GM12872 (cell line): ENCODE measurements around the gene CD82.

ENCODE experiments used
- CTCF ChIP-seq: IDR thresholded peaks from 3 replicates; pipeline ENCODE4 v1.5.1; 2011; ENCODE audit warnings: low read depth, mild to moderate bottlenecking, low read length, moderate library complexity; ENCODE audit not compliant: insufficient read depth

Gene CD82

GRCh38 chr11:44601471-44602370 lies 36.3 kb downstream of the CD82 start:
- no peak for TF ChIP-seq CTCF

DNA sequence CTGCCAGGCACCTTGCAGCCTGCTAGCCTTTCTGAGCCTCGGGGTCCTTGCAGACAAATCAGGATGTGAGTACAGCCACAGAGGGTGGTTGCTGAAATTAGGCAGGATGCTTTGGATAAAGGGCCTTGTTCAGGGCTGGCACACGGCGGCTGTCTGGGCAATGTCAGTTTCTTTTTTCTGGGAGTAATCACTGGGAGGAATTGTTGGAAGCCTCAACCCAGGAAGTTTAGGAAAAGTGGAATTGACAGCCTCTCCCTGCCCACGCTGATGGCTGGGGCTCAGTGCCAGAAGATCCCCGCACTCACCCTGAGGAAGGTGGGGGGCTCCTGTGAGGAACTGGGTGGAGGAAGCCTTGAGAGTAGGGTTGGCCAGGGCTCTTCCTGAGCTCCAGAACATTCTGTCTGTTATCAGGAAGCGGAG lies 37.4 kb downstream of the CD82 start:
- TF ChIP-seq CTCF: no peak

GRCh38 chr11:44604171-44604581 lies 38.7 kb downstream of the CD82 start:
- TF ChIP-seq CTCF: no peak

DNA sequence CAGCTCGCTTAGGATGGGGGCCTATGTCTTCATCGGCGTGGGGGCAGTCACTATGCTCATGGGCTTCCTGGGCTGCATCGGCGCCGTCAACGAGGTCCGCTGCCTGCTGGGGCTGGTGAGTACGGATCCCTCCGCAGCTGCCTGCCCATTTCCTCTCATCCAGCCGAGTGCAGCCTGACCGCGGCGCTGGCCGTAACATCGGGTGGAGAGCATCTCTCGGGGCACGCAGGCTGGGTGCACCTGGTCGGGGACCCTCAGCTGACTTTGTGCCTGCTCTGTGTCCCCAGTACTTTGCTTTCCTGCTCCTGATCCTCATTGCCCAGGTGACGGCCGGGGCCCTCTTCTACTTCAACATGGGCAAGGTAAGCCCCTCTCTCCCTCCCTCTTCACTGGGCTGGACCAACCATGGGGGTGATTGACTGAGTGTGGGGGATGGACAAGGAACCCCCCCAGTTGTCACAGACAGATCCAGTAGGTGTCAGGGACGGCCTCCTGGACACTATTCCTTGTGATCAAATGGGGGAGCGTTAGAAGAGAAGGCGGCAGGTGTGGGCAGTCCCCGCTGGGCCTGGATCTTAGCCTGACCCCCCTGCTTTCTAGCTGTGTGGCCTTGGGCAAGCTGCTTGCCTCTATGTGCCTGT lies 39.7 kb downstream of the CD82 start:
- TF ChIP-seq CTCF: no peak

DNA sequence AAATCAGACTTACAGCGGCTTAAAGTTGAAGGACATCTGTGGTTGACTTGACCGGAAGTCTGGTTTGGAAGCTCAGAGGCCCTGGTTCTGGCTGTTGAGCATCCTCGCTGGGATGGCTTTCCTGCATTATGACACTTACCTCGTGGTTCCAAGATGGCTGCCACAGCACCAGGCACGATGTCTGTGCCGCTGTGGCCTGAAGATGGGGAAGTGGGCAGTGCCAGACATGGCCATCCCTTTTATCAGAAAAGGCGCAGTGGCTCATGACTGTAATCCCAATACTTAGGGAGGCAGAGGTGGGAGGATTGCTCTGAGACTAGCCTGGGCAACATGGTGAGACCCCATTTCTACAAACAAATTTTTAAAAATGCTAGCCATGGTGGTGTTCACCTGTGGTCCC lies 40.5 kb downstream of the CD82 start:
- no peak for TF ChIP-seq CTCF

DNA sequence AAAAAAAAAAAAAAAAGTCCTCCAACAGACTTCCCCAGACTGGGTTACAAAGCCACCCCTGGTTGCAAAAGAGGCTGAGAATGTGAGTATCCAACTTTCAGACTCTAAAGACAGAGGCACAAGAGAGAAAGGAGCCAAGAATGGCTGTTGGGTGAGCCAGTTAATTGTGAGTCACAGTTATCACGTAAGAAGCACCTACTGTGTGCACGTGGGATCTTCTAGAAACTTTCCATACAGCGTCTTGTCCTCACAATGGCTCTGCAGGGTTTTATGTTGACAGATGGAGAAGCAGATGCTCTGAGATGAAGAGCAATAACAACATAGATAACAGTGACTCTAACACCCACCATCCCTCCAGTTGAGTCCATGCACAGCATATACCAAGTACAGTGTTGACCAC lies 41.0 kb downstream of the CD82 start:
- TF ChIP-seq CTCF: no peak

DNA sequence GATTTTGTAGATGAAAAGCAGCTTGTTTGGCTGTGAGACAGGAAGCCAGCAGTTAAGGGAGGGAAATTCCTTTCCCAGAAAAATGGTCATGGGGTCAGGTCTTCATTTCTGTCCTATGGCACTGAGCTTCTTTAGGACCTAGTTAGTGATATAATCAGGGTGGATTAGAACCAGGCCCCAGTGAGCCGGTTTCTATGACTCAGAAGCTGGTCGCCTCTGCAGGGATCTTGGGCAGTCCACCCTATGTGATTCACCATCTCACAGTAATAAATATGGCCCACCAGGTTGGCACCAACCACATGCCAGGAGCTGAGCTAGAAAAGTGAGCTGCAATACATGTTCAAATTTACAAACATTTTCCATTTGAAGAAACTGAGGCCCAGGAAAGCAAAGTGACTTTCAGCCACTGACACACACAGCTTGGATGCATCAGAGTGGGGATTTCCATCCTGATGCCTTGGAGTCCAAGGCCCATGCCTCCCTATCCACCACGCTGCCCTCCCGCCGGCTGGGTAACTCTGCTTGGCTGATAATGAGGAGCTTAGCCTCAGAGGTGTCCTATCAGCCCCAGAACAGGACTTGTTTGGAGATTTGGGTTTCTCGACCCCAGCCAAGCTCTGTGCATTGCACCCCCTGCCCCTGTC lies 42.0 kb downstream of the CD82 start:
- TF ChIP-seq CTCF: no peak
